ENCODE results near the gene SYNE4. TPM values are rescaled to one million over a fixed set of nuclear protein-coding genes. Genes with fewer than 3 reads are reported as not detected.

Gene SYNE4
- total and polyA plus RNA-seq, 9 of the 15 experiments (the other 6 are each of a cell fraction or from before 2014, with no cell fraction given): 0.03 to 0.65 (median 0.29) TPM

DNA sequence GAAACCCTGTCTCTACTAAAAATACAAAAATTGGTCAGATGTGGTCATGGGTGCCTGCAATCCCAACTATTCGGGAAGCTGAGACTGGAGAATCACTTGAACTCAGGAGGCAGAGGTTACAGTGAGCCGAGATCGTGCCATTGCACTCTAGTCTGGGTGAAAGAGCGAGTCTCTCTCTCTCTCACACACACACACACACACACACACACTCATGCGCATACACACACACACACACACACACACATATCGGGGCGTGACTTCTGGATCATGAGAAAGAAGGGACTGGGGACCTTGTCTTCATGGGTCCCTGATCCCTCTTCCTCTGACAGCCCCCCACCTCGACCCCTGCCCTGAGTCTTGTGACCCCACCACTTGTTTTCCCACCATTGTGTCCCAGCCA, 25.4 kb downstream of the SYNE4 start:
- Histone ChIP-seq H3K4me2 (ENCODE audit: insufficient read depth, low read length) (no peak overlapping the region), H3K9me3 (replicated peaks; ENCODE audit: control insufficient read depth, insufficient read depth, low read depth, low read length) (no peaks in the 10 kb centered on the region), H4K20me1 (replicated peaks; ENCODE audit: control insufficient read depth, insufficient read depth, low read length) (no peaks in the 10 kb centered on the region), H3K9me1 (ENCODE audit: control insufficient read depth, insufficient read depth, low read length) (no peaks in the 10 kb centered on the region), H3K27me3 (ENCODE audit: control insufficient read depth in 2 of 2, insufficient read depth in 2 of 2, low read length in 2 of 2) (peaks cover 24 to 58% of the 10 kb centered on the region in 2 experiments; a peak in 4 of 5 replicates), H3K36me3 (ENCODE audit: control insufficient read depth, insufficient read depth, low read length) (no peaks in the 10 kb centered on the region), H2AFZ (ENCODE audit: low read depth, low read length) (no peak overlapping the region), H3K79me2 (ENCODE audit: control insufficient read depth, insufficient read depth, low read length) (no peaks in the 10 kb centered on the region), H3K4me1 (replicated peaks in 1 of 2; ENCODE audit: control insufficient read depth in 2 of 2, insufficient read depth in 2 of 2, low read length in 2 of 2) (peaks cover 0 to 16% of the 10 kb centered on the region in 2 experiments; a peak in 2 of 5 replicates), H3K27ac (ENCODE audit: extremely low read depth, low read depth, low read length) (no peak overlapping the region), H3K4me3 (no peak overlapping the region), H3K9ac (ENCODE audit: insufficient read depth in 1 of 2, low read depth in 2 of 2, low read length in 2 of 2) (no peak overlapping the region)
- 2% methylated on average over 7 of the region's 8 CpGs for WGBS (ENCODE audit: insufficient coverage, low coverage, missing lambda C conversion rate)
- intact Hi-C loops (cut with micrococcal nuclease): no loop called here
- in situ Hi-C loops (cut with MboI): no loop called here
- ATAC-seq (no peak), DNase-seq (ENCODE audit: extremely low read depth in 1 of 4, low spot score in 3 of 4) (no peak), FAIRE-seq (no peak)
- TF ChIP-seq, protein P1, sequence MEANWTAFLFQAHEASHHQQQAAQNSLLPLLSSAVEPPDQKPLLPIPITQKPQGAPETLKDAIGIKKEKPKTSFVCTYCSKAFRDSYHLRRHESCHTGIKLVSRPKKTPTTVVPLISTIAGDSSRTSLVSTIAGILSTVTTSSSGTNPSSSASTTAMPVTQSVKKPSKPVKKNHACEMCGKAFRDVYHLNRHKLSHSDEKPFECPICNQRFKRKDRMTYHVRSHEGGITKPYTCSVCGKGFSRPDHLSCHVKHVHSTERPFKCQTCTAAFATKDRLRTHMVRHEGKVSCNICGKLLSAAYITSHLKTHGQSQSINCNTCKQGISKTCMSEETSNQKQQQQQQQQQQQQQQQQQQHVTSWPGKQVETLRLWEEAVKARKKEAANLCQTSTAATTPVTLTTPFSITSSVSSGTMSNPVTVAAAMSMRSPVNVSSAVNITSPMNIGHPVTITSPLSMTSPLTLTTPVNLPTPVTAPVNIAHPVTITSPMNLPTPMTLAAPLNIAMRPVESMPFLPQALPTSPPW (CRISPR knock-in tag; IDR thresholded peaks at IDR 0.05): no peak
- TF ChIP-seq HOXB6 (CRISPR knock-in tag; IDR thresholded peaks at IDR 0.05; ENCODE audit: borderline replicate concordance): no peak
- TF ChIP-seq ZNF41 (CRISPR knock-in tag; conservative IDR thresholded peaks at IDR 0.05): no peak
- TF ChIP-seq, protein P2, sequence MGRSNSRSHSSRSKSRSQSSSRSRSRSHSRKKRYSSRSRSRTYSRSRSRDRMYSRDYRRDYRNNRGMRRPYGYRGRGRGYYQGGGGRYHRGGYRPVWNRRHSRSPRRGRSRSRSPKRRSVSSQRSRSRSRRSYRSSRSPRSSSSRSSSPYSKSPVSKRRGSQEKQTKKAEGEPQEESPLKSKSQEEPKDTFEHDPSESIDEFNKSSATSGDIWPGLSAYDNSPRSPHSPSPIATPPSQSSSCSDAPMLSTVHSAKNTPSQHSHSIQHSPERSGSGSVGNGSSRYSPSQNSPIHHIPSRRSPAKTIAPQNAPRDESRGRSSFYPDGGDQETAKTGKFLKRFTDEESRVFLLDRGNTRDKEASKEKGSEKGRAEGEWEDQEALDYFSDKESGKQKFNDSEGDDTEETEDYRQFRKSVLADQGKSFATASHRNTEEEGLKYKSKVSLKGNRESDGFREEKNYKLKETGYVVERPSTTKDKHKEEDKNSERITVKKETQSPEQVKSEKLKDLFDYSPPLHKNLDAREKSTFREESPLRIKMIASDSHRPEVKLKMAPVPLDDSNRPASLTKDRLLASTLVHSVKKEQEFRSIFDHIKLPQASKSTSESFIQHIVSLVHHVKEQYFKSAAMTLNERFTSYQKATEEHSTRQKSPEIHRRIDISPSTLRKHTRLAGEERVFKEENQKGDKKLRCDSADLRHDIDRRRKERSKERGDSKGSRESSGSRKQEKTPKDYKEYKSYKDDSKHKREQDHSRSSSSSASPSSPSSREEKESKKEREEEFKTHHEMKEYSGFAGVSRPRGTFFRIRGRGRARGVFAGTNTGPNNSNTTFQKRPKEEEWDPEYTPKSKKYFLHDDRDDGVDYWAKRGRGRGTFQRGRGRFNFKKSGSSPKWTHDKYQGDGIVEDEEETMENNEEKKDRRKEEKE (IDR thresholded peaks at IDR 0.05; ENCODE audit: borderline replicate concordance in 1 of 2, control insufficient read depth in 1 of 2, low read depth in 2 of 2, low read length in 1 of 2): no peak
- TF ChIP-seq TCF7L2 (IDR thresholded peaks at IDR 0.05; ENCODE audit: low read depth, low read length): no peak
- TF ChIP-seq LCOR (CRISPR knock-in tag; IDR thresholded peaks at IDR 0.05): no peak
- no peak for TF ChIP-seq NONO (IDR thresholded peaks at IDR 0.05; ENCODE audit: low read depth in 2 of 2, low read length in 1 of 2)
- TF ChIP-seq, protein P3, sequence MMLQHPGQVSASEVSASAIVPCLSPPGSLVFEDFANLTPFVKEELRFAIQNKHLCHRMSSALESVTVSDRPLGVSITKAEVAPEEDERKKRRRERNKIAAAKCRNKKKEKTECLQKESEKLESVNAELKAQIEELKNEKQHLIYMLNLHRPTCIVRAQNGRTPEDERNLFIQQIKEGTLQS (IDR thresholded peaks at IDR 0.05): no peak
- TF ChIP-seq, protein P3 (CRISPR knock-in tag; conservative IDR thresholded peaks at IDR 0.05): no peak
- no peak for TF ChIP-seq GABPB1 (CRISPR knock-in tag; IDR thresholded peaks at IDR 0.05)
- TF ChIP-seq, protein P4, sequence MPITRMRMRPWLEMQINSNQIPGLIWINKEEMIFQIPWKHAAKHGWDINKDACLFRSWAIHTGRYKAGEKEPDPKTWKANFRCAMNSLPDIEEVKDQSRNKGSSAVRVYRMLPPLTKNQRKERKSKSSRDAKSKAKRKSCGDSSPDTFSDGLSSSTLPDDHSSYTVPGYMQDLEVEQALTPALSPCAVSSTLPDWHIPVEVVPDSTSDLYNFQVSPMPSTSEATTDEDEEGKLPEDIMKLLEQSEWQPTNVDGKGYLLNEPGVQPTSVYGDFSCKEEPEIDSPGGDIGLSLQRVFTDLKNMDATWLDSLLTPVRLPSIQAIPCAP (CRISPR knock-in tag; IDR thresholded peaks at IDR 0.05; ENCODE audit: borderline replicate concordance): no peak
- no peak for TF ChIP-seq FOXP1 (CRISPR knock-in tag; IDR thresholded peaks at IDR 0.05)
- TF ChIP-seq ILK (tag; IDR thresholded peaks at IDR 0.05; ENCODE audit: borderline replicate concordance, low read depth): no peak
- ChIA-PET CTCF (ENCODE audit: low intra/inter-chr PET ratio) (no interaction called here), POLR2A (no interaction called here)
- BruUV-seq (replicated peaks): no TSS peak

Data from K562 (cell line).